CD14-positive monocyte (primary cell): Measurements from ENCODE around the gene RCN1. TPM values are rescaled to one million over a fixed set of nuclear protein-coding genes. Genes with fewer than 3 reads are reported as not detected.

Source experiments
- DNase-seq, 3 donors: peaks; one replicate each; pipeline ENCODE4 v3.0.0-alpha.2; 2011 to 2022
- H2AFZ ChIP-seq: 2 replicates; pipeline ENCODE4 v1.6.0; 2012; ENCODE audit warnings: mild to moderate bottlenecking, low read depth, low read length, inconsistent platforms; ENCODE audit not compliant: insufficient read depth, poor library complexity, severe bottlenecking
- H3K27ac ChIP-seq, 2 donors: 1 replicate in 1 of 2; 2 replicates in 1 of 2; pipeline ENCODE4 v1.5.1; 2012 to 2013; ENCODE audit warnings: low read length in 2 of 2, control low read depth in 1 of 2, inconsistent platforms in 1 of 2, low read depth in 1 of 2, mild to moderate bottlenecking in 1 of 2
- H3K27me3 ChIP-seq, 2 donors: one replicate each; pipeline versions ENCODE4 v1.6.0 to v1.6.1; 2011 to 2013; ENCODE audit warnings: low read length in 2 of 2; ENCODE audit not compliant: control insufficient read depth in 2 of 2, insufficient read depth in 2 of 2
- H3K36me3 ChIP-seq, 2 donors: replicated peaks in 1 of 2; 1 replicate in 1 of 2; 2 replicates in 1 of 2; pipeline versions ENCODE4 v1.5.1 to v1.6.1; 2012 to 2013; ENCODE audit warnings: low read length in 2 of 2, control low read depth in 1 of 2, inconsistent platforms in 1 of 2, mild to moderate bottlenecking in 1 of 2; ENCODE audit not compliant: insufficient read depth in 2 of 2, control insufficient read depth in 1 of 2
- H3K4me1 ChIP-seq, 2 donors: 1 replicate in 1 of 2; 2 replicates in 1 of 2; pipeline versions ENCODE4 v1.5.1 to v1.6.1; 2012 to 2013; ENCODE audit warnings: low read length in 2 of 2, control low read depth in 1 of 2, inconsistent platforms in 1 of 2, mild to moderate bottlenecking in 1 of 2, moderate library complexity in 1 of 2; ENCODE audit not compliant: insufficient read depth in 2 of 2, control insufficient read depth in 1 of 2
- H3K4me2 ChIP-seq: replicated peaks from 2 replicates; pipeline ENCODE3; 2012; ENCODE audit warnings: low read length, moderate library complexity, mild to moderate bottlenecking; ENCODE audit not compliant: poor library complexity, severe bottlenecking; ENCODE audit errors: extremely low read depth
- H3K4me3 ChIP-seq, 3 experiments: fragments of 200-600 bp in 1 of 3; sonication (generic) in 1 of 3; replicated peaks in 1 of 3; 1 replicate in 2 of 3; 2 replicates in 1 of 3; pipeline ENCODE4 v1.5.1; 2011 to 2013; ENCODE audit warnings: low read length in 3 of 3, mild to moderate bottlenecking in 3 of 3, control low read depth in 2 of 3, low read depth in 2 of 3, inconsistent platforms in 1 of 3, moderate library complexity in 1 of 3
- H3K79me2 ChIP-seq: 2 replicates; pipeline ENCODE4 v1.6.0; 2012; ENCODE audit warnings: mild to moderate bottlenecking, control low read depth, inconsistent platforms, low read length, moderate library complexity; ENCODE audit not compliant: insufficient read depth
- H3K9ac ChIP-seq: 2 replicates; pipeline ENCODE4 v1.6.0; 2017; ENCODE audit warnings: low read length, mild to moderate bottlenecking; ENCODE audit not compliant: insufficient read depth, poor library complexity, severe bottlenecking
- H3K9me3 ChIP-seq, 2 donors: replicated peaks in 1 of 2; 1 replicate in 1 of 2; 2 replicates in 1 of 2; pipeline versions ENCODE4 v1.5.1 to v1.6.1; 2012 to 2013; ENCODE audit warnings: low read length in 2 of 2, control low read depth in 1 of 2; ENCODE audit not compliant: control insufficient read depth in 1 of 2, insufficient read depth in 1 of 2
- H4K20me1 ChIP-seq: 2 replicates; pipeline ENCODE4 v1.6.0; 2012; ENCODE audit warnings: mild to moderate bottlenecking, low read length, control low read depth, moderate library complexity; ENCODE audit not compliant: insufficient read depth
- H3K27ac Mint-ChIP-seq, 7 donors: one replicate each; pipeline ENCODE4 v1.8.0; 2020; ENCODE audit warnings: mild to moderate bottlenecking in 7 of 7, mixed read lengths in 7 of 7, moderate library complexity in 6 of 7, inconsistent platforms in 2 of 7
- H3K27me3 Mint-ChIP-seq, 3 donors: one replicate each; pipeline ENCODE4 v1.8.0; 2021 to 2022; ENCODE audit warnings: low read depth in 3 of 3, mild to moderate bottlenecking in 3 of 3, mixed read lengths in 3 of 3, moderate library complexity in 3 of 3, inconsistent platforms in 1 of 3
- H3K36me3 Mint-ChIP-seq, 2 donors: one replicate each; pipeline ENCODE4 v1.8.0; 2020; ENCODE audit warnings: mixed read lengths in 2 of 2, inconsistent platforms in 1 of 2, mild to moderate bottlenecking in 1 of 2
- H3K4me1 Mint-ChIP-seq: one replicate; pipeline ENCODE4 v1.8.0; 2020; ENCODE audit warnings: mild to moderate bottlenecking, mixed read lengths
- H3K4me3 Mint-ChIP-seq, 2 donors: one replicate each; pipeline ENCODE4 v1.8.0; 2020; ENCODE audit warnings: mild to moderate bottlenecking in 2 of 2, mixed read lengths in 2 of 2, moderate library complexity in 1 of 2
- H3K9me3 Mint-ChIP-seq, 7 donors: one replicate each; pipeline ENCODE4 v1.8.0; 2020 to 2022; ENCODE audit warnings: mixed read lengths in 7 of 7, mild to moderate bottlenecking in 6 of 7, moderate library complexity in 6 of 7, inconsistent platforms in 2 of 7
- WGBS: methylation state at CpG from one replicate; pipeline ENCODE4 v1.1.5; 2013; ENCODE audit warnings: missing lambda C conversion rate; ENCODE audit not compliant: insufficient coverage; 5-methylcytosine and 5-hydroxymethylcytosine counted together
- intact Hi-C, 2 donors: fragments of 100-400 bp; cut with micrococcal nuclease; formaldehyde crosslinking; loops; one replicate each; pipeline versions ENCODE4 v1.15.0 to v1.15.1; 2023
- polyA plus RNA-seq, 3 donors: library from polyadenylated mRNA; depleted of rRNA in 1 of 3; unstranded in 2 of 3; stranded (reverse) in 1 of 3; fragments of 300-500 nt in 2 of 3; fragments of >200 nt in 1 of 3; fragmentation: Illumina TruSeq in 2 of 3; gene quantifications; 1 replicate in 2 of 3; 2 replicates in 1 of 3; pipeline ENCODE4 v1.2.3, GENCODE V29; 2012 to 2021
- TF ChIP-seq, protein P1 (sequence below): fragments of 200-600 bp; IDR thresholded peaks from one replicate; pipeline ENCODE4 v1.8.0; 2022; ENCODE audit warnings: antibody characterized with exemption, mild to moderate bottlenecking

Gene RCN1
- polyA plus RNA-seq, 3 donors = 7.3 to 22.0 (median 20.5) TPM

DNA sequence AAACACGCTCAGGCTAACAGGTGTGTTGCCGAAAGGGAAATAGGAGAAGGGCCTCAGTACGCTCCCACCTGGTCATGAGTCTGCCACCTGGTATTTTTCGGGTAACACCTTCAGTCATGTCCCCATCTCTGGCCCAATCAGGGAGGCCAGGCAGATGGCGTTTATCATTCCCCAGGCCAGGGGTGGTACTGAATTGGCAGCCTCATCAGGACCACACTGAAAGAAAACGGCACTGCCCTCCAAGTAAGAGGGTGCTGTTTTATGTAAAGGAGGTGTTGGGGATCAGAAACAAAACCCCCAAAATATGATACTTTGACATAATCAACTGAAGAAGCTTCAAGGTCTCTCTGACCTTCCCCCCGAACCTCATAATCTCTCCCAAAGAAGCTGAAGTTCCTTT is 58.9 kb downstream of the RCN1 start:
- TF ChIP-seq, protein P1, sequence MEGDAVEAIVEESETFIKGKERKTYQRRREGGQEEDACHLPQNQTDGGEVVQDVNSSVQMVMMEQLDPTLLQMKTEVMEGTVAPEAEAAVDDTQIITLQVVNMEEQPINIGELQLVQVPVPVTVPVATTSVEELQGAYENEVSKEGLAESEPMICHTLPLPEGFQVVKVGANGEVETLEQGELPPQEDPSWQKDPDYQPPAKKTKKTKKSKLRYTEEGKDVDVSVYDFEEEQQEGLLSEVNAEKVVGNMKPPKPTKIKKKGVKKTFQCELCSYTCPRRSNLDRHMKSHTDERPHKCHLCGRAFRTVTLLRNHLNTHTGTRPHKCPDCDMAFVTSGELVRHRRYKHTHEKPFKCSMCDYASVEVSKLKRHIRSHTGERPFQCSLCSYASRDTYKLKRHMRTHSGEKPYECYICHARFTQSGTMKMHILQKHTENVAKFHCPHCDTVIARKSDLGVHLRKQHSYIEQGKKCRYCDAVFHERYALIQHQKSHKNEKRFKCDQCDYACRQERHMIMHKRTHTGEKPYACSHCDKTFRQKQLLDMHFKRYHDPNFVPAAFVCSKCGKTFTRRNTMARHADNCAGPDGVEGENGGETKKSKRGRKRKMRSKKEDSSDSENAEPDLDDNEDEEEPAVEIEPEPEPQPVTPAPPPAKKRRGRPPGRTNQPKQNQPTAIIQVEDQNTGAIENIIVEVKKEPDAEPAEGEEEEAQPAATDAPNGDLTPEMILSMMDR = no peak
- intact Hi-C loops = no loop called here
- H3K9ac ChIP-seq = no peak overlapping the region
- H3K9me3 ChIP-seq = peaks cover 0 to 3% of the 10 kb centered on the region in 2 donors
- no peak overlapping the region for H3K4me2 ChIP-seq
- H3K27ac Mint-ChIP-seq = no peak overlapping the region
- no peak overlapping the region for H3K27ac ChIP-seq
- H2AFZ ChIP-seq = no peak overlapping the region
- H3K4me1 Mint-ChIP-seq = peaks cover 7% of the 10 kb centered on the region
- H3K27me3 ChIP-seq = no peaks in the 10 kb centered on the region
- H4K20me1 ChIP-seq = no peaks in the 10 kb centered on the region
- H3K27me3 Mint-ChIP-seq = peaks cover 0 to 3% (median 2%) of the 10 kb centered on the region in 3 donors
- peaks cover 0 to 10% (median 3%) of the 10 kb centered on the region in 7 donors for H3K9me3 Mint-ChIP-seq
- no peak overlapping the region for H3K4me3 ChIP-seq
- H3K4me3 Mint-ChIP-seq = no peak overlapping the region
- no peaks in the 10 kb centered on the region for H3K4me1 ChIP-seq
- H3K79me2 ChIP-seq = no peaks in the 10 kb centered on the region
- H3K36me3 ChIP-seq = no peaks in the 10 kb centered on the region
- 93% methylated on average over 4 of the region's 7 CpGs for WGBS
- no peak for DNase-seq
- H3K36me3 Mint-ChIP-seq = no peaks in the 10 kb centered on the region

DNA sequence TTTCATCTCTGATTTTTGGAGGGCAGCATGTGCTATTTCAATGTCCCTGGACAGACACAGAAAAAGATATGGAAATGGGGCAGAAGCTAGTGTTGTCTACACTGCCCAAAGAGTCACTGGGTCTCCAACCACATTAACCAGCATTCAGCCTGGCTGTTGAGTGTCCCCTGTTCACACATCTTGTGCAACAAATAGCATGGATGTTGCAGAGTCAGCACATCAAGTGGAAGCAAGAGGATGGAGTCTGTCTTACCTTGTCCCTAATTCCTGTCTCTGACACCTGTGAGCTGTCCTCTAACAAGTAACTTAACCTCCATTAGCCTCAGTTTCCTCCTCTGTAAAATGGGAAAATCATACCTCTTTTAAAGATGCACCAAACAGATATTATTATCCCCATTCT is 60.2 kb downstream of the RCN1 start:
- Histone ChIP-seq H3K9ac (no peak overlapping the region), H3K4me3 (no peak overlapping the region), H2AFZ (no peak overlapping the region), H3K4me2 (no peak overlapping the region), H3K27ac (no peak overlapping the region), H3K36me3 (no peaks in the 10 kb centered on the region), H4K20me1 (no peaks in the 10 kb centered on the region), H3K4me1 (no peaks in the 10 kb centered on the region), H3K9me3 (peaks cover 0 to 3% of the 10 kb centered on the region in 2 donors), H3K79me2 (no peaks in the 10 kb centered on the region), H3K27me3 (no peaks in the 10 kb centered on the region)
- peaks cover 7% of the 10 kb centered on the region for H3K4me1 Mint-ChIP-seq
- H3K36me3 Mint-ChIP-seq = no peaks in the 10 kb centered on the region
- peaks cover 0 to 6% (median 2%) of the 10 kb centered on the region in 3 donors for H3K27me3 Mint-ChIP-seq
- TF ChIP-seq, protein P1 = no peak
- no peak overlapping the region for H3K4me3 Mint-ChIP-seq
- DNase-seq = no peak
- peaks cover 0 to 9% (median 0%) of the 10 kb centered on the region in 7 donors for H3K9me3 Mint-ChIP-seq
- intact Hi-C loops = no loop called here
- no peak overlapping the region for H3K27ac Mint-ChIP-seq
